Dendritic cell treated with granulocyte-macrophage colony-stimulating factor and Interleukin-4, amounts not matched to agents 40 ng/mL and 50 ng/mL, for 4 days (primary cell): ENCODE data around the gene RAP1GAP.

Experiments
- H3K27ac Mint-ChIP-seq: one replicate; pipeline ENCODE4 v1.8.0; 2022; ENCODE audit warnings: mild to moderate bottlenecking, mixed read lengths
- H3K27me3 Mint-ChIP-seq: one replicate; pipeline ENCODE4 v1.8.0; 2022; ENCODE audit warnings: mild to moderate bottlenecking, mixed read lengths
- H3K36me3 Mint-ChIP-seq: one replicate; pipeline ENCODE4 v1.8.0; 2022; ENCODE audit warnings: low read depth, mixed read lengths
- H3K4me1 Mint-ChIP-seq: one replicate; pipeline ENCODE4 v1.8.0; 2022; ENCODE audit warnings: low read depth, mixed read lengths
- H3K4me3 Mint-ChIP-seq: one replicate; pipeline ENCODE4 v1.8.0; 2022; ENCODE audit warnings: mild to moderate bottlenecking, moderate library complexity, mixed read lengths
- H3K9me3 Mint-ChIP-seq: one replicate; pipeline ENCODE4 v1.8.0; 2022; ENCODE audit warnings: mixed read lengths
- intact Hi-C: fragments of 100-400 bp; cut with micrococcal nuclease; formaldehyde crosslinking; loops from one replicate; pipeline ENCODE4 v1.15.0; 2022

The RAP1GAP gene

GRCh38 chr1:21604208-21604957 lies 64.8 kb downstream of the RAP1GAP start:
- Mint-ChIP-seq H3K4me3 (no peak overlapping the region), H3K27ac (no peak overlapping the region), H3K9me3 (no peaks in the 10 kb centered on the region), H3K36me3 (peaks cover 20% of the 10 kb centered on the region), H3K27me3 (peaks cover 24% of the 10 kb centered on the region), H3K4me1 (peaks cover 10% of the 10 kb centered on the region)
- intact Hi-C loops: no loop called here

GRCh38 chr1:21603177-21604138 lies 65.7 kb downstream of the RAP1GAP start:
- peaks cover 20% of the 10 kb centered on the region for H3K27me3 Mint-ChIP-seq
- intact Hi-C loops: no loop called here
- H3K9me3 Mint-ChIP-seq: no peaks in the 10 kb centered on the region
- no peak overlapping the region for H3K4me3 Mint-ChIP-seq
- H3K27ac Mint-ChIP-seq: no peak overlapping the region
- peaks cover 16% of the 10 kb centered on the region for H3K36me3 Mint-ChIP-seq
- peaks cover 10% of the 10 kb centered on the region for H3K4me1 Mint-ChIP-seq

GRCh38 chr1:21601278-21602048 lies 67.7 kb downstream of the RAP1GAP start:
- Mint-ChIP-seq H3K4me3 (no peak overlapping the region), H3K27me3 (peaks cover 11% of the 10 kb centered on the region), H3K36me3 (peaks cover 33% of the 10 kb centered on the region), H3K4me1 (no peaks in the 10 kb centered on the region), H3K9me3 (no peaks in the 10 kb centered on the region), H3K27ac (no peak overlapping the region)
- intact Hi-C loops: no loop called here

GRCh38 chr1:21599402-21599801 lies 69.8 kb downstream of the RAP1GAP start:
- no peak overlapping the region for H3K4me3 Mint-ChIP-seq
- H3K27me3 Mint-ChIP-seq: peaks cover 14% of the 10 kb centered on the region
- intact Hi-C loops: loop anchor here (5.0 kb wide), 1 partner anchor 92 kb away; the partner anchor contains the start of gene ALPL
- H3K9me3 Mint-ChIP-seq: no peaks in the 10 kb centered on the region
- no peaks in the 10 kb centered on the region for H3K4me1 Mint-ChIP-seq
- H3K27ac Mint-ChIP-seq: no peak overlapping the region
- peaks cover 32% of the 10 kb centered on the region for H3K36me3 Mint-ChIP-seq

GRCh38 chr1:21598904-21599303 lies 70.3 kb downstream of the RAP1GAP start:
- intact Hi-C loops: loop anchor here (5.0 kb wide), 1 partner anchor 92 kb away; the partner anchor contains the start of gene ALPL
- no peak overlapping the region for H3K4me3 Mint-ChIP-seq
- H3K27ac Mint-ChIP-seq: no peak overlapping the region
- no peaks in the 10 kb centered on the region for H3K4me1 Mint-ChIP-seq
- H3K9me3 Mint-ChIP-seq: no peaks in the 10 kb centered on the region
- peaks cover 11% of the 10 kb centered on the region for H3K27me3 Mint-ChIP-seq
- H3K36me3 Mint-ChIP-seq: peaks cover 27% of the 10 kb centered on the region

- no peaks in the 10 kb centered on the region for H3K9me3 Mint-ChIP-seq
- intact Hi-C loops: loop anchor here (5.0 kb wide), 1 partner anchor 91 kb away; the partner anchor contains the start of gene ALPL
- no peak overlapping the region for H3K4me3 Mint-ChIP-seq
- H3K27me3 Mint-ChIP-seq: peaks cover 9% of the 10 kb centered on the region
- peaks cover 23% of the 10 kb centered on the region for H3K36me3 Mint-ChIP-seq
- no peak overlapping the region for H3K27ac Mint-ChIP-seq
- no peaks in the 10 kb centered on the region for H3K4me1 Mint-ChIP-seq
These were observed 70.7 kb downstream of the RAP1GAP start for GRCh38 chr1:21598417-21598816.

- H3K27me3 Mint-ChIP-seq: peaks cover 10% of the 10 kb centered on the region
- no peaks in the 10 kb centered on the region for H3K4me1 Mint-ChIP-seq
- H3K27ac Mint-ChIP-seq: no peak overlapping the region
- intact Hi-C loops: loop anchor here (5.0 kb wide), 1 partner anchor 90 kb away; the partner anchor contains the start of gene ALPL
- H3K4me3 Mint-ChIP-seq: no peak overlapping the region
- no peaks in the 10 kb centered on the region for H3K9me3 Mint-ChIP-seq
- H3K36me3 Mint-ChIP-seq: peaks cover 23% of the 10 kb centered on the region
These were observed 71.4 kb downstream of the RAP1GAP start for GRCh38 chr1:21597753-21598152.

- no peak overlapping the region for H3K4me3 Mint-ChIP-seq
- no peaks in the 10 kb centered on the region for H3K9me3 Mint-ChIP-seq
- intact Hi-C loops: loop anchor here (5.0 kb wide), 1 partner anchor 89 kb away; the partner anchor contains the start of gene ALPL
- peaks cover 20% of the 10 kb centered on the region for H3K27me3 Mint-ChIP-seq
- H3K4me1 Mint-ChIP-seq: no peaks in the 10 kb centered on the region
- peaks cover 23% of the 10 kb centered on the region for H3K36me3 Mint-ChIP-seq
- H3K27ac Mint-ChIP-seq: no peak overlapping the region
These were observed 72.5 kb downstream of the RAP1GAP start for GRCh38 chr1:21596628-21597027.

- Mint-ChIP-seq H3K4me1 (no peaks in the 10 kb centered on the region), H3K27ac (no peak overlapping the region), H3K4me3 (no peak overlapping the region), H3K36me3 (peaks cover 23% of the 10 kb centered on the region), H3K9me3 (no peaks in the 10 kb centered on the region), H3K27me3 (peaks cover 24% of the 10 kb centered on the region)
- intact Hi-C loops: loop anchor here (5.0 kb wide), 1 partner anchor 89 kb away; the partner anchor contains the start of gene ALPL
These were observed 73.0 kb downstream of the RAP1GAP start for GRCh38 chr1:21596174-21596573.

- intact Hi-C loops: loop anchor here (5.0 kb wide), 1 partner anchor 88 kb away; the partner anchor contains the start of gene ALPL
- Mint-ChIP-seq H3K36me3 (peaks cover 23% of the 10 kb centered on the region), H3K4me3 (no peak overlapping the region), H3K27ac (no peak overlapping the region), H3K9me3 (no peaks in the 10 kb centered on the region), H3K27me3 (peaks cover 33% of the 10 kb centered on the region), H3K4me1 (peaks cover 6% of the 10 kb centered on the region)
These were observed 73.9 kb downstream of the RAP1GAP start for GRCh38 chr1:21594935-21595897.

GRCh38 chr1:21594501-21594900 lies 74.7 kb downstream of the RAP1GAP start:
- peaks cover 37% of the 10 kb centered on the region for H3K27me3 Mint-ChIP-seq
- H3K9me3 Mint-ChIP-seq: no peaks in the 10 kb centered on the region
- intact Hi-C loops: no loop called here
- H3K27ac Mint-ChIP-seq: no peak overlapping the region
- H3K4me3 Mint-ChIP-seq: no peak overlapping the region
- H3K4me1 Mint-ChIP-seq: peaks cover 6% of the 10 kb centered on the region
- peaks cover 23% of the 10 kb centered on the region for H3K36me3 Mint-ChIP-seq

GRCh38 chr1:21593231-21593630 lies 75.9 kb downstream of the RAP1GAP start:
- Mint-ChIP-seq H3K27ac (no peak overlapping the region), H3K4me3 (no peak overlapping the region), H3K4me1 (peaks cover 6% of the 10 kb centered on the region), H3K27me3 (peaks cover 46% of the 10 kb centered on the region), H3K9me3 (no peaks in the 10 kb centered on the region), H3K36me3 (peaks cover 18% of the 10 kb centered on the region)
- intact Hi-C loops: no loop called here
